Activated B cell treated with CpG ODN at 0.5 μM for 24 hours (primary cell): ENCODE measurements around the gene TADA3. TPM values are rescaled to one million over a fixed set of nuclear protein-coding genes. Genes with fewer than 3 reads are reported as not detected.

Source experiments
- ATAC-seq: fragments of 200-7000 bp; cut with Tn5 transposase; one replicate; pipeline ENCODE4 v1.10.0; 2021; ENCODE audit warnings: low read depth, mild to moderate bottlenecking, moderate library complexity
- CTCF ChIA-PET: fragments of 350-600 bp; sonication (Branson Sonifier 250); formaldehyde crosslinking; loops from one replicate; lab custom pipeline; 2021; ENCODE audit warnings: antibody characterized with exemption; lab: Charles Lee
- POLR2A ChIA-PET: fragments of 350-600 bp; sonication (Branson Sonifier 250); formaldehyde crosslinking; loops from one replicate; lab custom pipeline; 2021; ENCODE audit warnings: antibody characterized with exemption; lab: Charles Lee
- DNase-seq: peaks from one replicate; pipeline ENCODE4 v3.0.0; 2022
- H3K27ac Mint-ChIP-seq: one replicate; pipeline ENCODE4 v1.8.0; 2020; ENCODE audit warnings: mixed read lengths
- H3K27me3 Mint-ChIP-seq: one replicate; pipeline ENCODE4 v1.8.0; 2021; ENCODE audit warnings: mixed read lengths
- H3K36me3 Mint-ChIP-seq: one replicate; pipeline ENCODE4 v1.8.0; 2021; ENCODE audit warnings: low read depth, mixed read lengths
- H3K4me1 Mint-ChIP-seq: one replicate; pipeline ENCODE4 v1.8.0; 2021; ENCODE audit warnings: mixed read lengths
- H3K4me3 Mint-ChIP-seq: one replicate; pipeline ENCODE4 v1.8.0; 2020; ENCODE audit warnings: mild to moderate bottlenecking, mixed read lengths
- H3K9me3 Mint-ChIP-seq: one replicate; pipeline ENCODE4 v1.8.0; 2020; ENCODE audit warnings: mixed read lengths
- intact Hi-C: fragments of 100-400 bp; cut with micrococcal nuclease; formaldehyde crosslinking; loops from one replicate; pipeline ENCODE4 v1.15.1; 2024
- total RNA-seq: library from RNA; stranded (reverse); gene quantifications from 2 replicates; pipeline ENCODE4 v1.2.3, GENCODE V29; 2022
- TF ChIP-seq, protein P1 (sequence below): fragments of 200-600 bp; IDR thresholded peaks from one replicate; pipeline ENCODE4 v1.8.0; 2022; ENCODE audit warnings: antibody characterized with exemption, mild to moderate bottlenecking

Gene TADA3
- total RNA-seq, 1 donor from 2014 or later: 44.7 TPM

DNA sequence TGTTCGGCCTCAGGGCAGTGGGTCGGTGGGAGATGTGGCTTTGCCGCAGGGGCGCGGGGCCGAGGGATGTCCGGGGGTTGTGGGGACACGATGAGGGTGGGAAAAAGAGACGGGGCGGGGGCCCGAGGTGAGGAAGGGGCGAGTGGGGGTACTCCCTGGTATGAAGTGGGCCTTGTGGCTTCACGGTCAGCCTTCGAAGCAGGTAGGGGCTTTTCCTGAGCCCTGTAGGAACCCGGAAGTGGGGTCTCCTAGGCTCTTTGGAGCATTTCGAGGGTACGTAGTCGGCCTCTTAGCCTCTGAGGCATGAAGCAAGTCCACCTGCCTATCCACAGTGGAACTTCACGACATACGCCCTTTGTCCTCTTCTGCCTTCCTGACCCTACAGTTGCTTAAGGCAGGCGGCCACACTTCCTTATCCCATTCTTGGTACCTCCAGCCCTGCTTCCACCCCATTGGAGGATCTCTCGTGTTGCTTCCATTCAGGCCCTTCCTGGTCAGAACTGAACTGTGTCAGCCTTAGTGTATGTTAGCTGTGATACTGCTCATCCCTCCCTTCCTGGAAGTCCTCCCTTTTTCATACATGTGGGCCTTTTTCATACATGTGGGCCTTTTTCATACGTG lies 998 bp upstream of the TADA3 start:
- TF ChIP-seq, protein P1, sequence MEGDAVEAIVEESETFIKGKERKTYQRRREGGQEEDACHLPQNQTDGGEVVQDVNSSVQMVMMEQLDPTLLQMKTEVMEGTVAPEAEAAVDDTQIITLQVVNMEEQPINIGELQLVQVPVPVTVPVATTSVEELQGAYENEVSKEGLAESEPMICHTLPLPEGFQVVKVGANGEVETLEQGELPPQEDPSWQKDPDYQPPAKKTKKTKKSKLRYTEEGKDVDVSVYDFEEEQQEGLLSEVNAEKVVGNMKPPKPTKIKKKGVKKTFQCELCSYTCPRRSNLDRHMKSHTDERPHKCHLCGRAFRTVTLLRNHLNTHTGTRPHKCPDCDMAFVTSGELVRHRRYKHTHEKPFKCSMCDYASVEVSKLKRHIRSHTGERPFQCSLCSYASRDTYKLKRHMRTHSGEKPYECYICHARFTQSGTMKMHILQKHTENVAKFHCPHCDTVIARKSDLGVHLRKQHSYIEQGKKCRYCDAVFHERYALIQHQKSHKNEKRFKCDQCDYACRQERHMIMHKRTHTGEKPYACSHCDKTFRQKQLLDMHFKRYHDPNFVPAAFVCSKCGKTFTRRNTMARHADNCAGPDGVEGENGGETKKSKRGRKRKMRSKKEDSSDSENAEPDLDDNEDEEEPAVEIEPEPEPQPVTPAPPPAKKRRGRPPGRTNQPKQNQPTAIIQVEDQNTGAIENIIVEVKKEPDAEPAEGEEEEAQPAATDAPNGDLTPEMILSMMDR: no peak
- peak; percentile 2 for ATAC-seq
- no peaks in the 10 kb centered on the region for H3K27me3 Mint-ChIP-seq

DNA sequence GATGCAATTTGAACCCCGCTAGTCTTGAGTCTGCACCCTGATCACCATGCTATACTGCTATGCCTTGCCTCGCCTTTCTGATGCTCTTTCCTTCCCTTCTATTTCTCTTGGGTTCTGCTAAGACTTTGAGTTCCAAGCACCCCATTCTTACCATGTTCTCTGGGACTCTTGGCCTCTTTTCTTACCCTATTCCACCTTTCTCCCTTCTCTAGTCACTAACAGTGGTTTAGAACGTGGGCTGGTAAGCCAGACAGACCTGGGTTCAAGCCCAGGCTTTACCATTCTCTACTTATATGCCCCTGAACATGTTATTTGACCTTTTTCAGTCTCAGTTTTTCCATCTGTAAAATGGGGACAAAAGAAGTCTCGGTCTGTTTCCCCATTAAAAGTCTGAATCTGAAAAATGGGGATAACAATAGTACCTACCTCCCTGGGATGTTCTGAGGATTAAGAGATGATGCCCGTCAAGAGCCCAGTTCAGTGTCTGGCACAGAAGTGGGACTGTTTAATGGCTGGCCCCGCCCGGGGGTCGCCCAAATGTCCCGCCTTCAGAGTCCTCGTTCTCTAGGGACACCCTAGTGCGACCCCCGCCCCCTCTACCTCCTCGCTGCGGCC lies 376 bp downstream of the TADA3 start:
- Mint-ChIP-seq H3K27ac (peak overlapping the region; percentile 100), H3K27me3 (no peaks in the 10 kb centered on the region), H3K4me1 (peaks cover 61% of the 10 kb centered on the region), H3K36me3 (peaks cover 57% of the 10 kb centered on the region), H3K4me3 (peak overlapping the region; percentile 99), H3K9me3 (no peaks in the 10 kb centered on the region)
- intact Hi-C loops: loop anchor here (1.0 to 10.0 kb wide), 12 partner anchors 12 to 533 kb away; partner anchors contain the start of genes BRK1, BRPF1, CRELD1 and EMC3
- no peak for ATAC-seq
- TF ChIP-seq, protein P1: no peak
- DNase-seq: no peak
- POLR2A ChIA-PET: interaction anchor here (0.8 to 6.2 kb wide), 20 partner anchors 10 to 529 kb away, joined by 3 to 146 read pairs (median 10); partner anchors contain the start of genes BRPF1, CRELD1, FANCD2 and JAGN1
- CTCF ChIA-PET: interaction anchor here (0.9 to 1.3 kb wide), 4 partner anchors 12 to 154 kb away, joined by 3 to 7 read pairs (median 4); partner anchors contain the start of gene CRELD1

More for the DNA sequence above, 998 bp upstream of the TADA3 start:
- ChIA-PET POLR2A (interaction anchor here (0.6 to 6.2 kb wide), 34 partner anchors 8 to 569 kb away, joined by 3 to 146 read pairs (median 6); partner anchors contain the start of genes BRPF1, CAMK1, CRELD1 and EMC3), CTCF (interaction anchor here (1.0 to 1.3 kb wide), 3 partner anchors 11 to 140 kb away, joined by 4 to 8 read pairs (median 7); partner anchors contain the start of gene CRELD1)
- peaks cover 70% of the 10 kb centered on the region for H3K4me1 Mint-ChIP-seq
- intact Hi-C loops: loop anchor here (2.0 to 10.0 kb wide), 4 partner anchors 140 to 532 kb away; partner anchors contain the start of genes BRK1, CRELD1, EMC3 and SEC13
- no peaks in the 10 kb centered on the region for H3K9me3 Mint-ChIP-seq
- H3K4me3 Mint-ChIP-seq: peak overlapping the region; percentile 99
- peak overlapping the region; percentile 100 for H3K27ac Mint-ChIP-seq
- no peak for DNase-seq
- H3K36me3 Mint-ChIP-seq: peaks cover 61% of the 10 kb centered on the region

DNA sequence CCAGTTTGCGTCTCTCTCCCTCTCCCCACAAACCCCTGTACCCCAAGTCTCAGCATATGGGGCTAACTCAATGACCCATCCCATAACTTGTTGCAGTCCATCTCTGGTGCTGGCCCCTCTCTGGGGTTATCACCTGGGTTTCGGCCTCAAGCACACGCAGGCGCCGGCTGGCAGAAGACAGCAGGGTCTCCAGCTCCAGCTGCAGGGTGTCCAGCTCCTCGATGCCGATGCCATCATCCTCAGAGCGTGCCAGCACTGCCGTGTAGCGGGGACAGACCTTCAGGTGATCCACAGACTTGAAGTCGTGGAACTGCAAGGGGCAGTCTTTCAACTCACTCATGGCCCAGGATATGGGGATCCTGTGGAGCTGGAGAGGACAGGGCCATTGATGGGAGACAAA lies 1.1 kb downstream of the TADA3 start:
- DNase-seq: no peak
- ATAC-seq: no peak
- no peaks in the 10 kb centered on the region for H3K27me3 Mint-ChIP-seq
- H3K36me3 Mint-ChIP-seq: peaks cover 61% of the 10 kb centered on the region
- no peaks in the 10 kb centered on the region for H3K9me3 Mint-ChIP-seq
- peak overlapping the region; percentile 100 for H3K27ac Mint-ChIP-seq
- ChIA-PET POLR2A (interaction anchor here (0.6 to 5.6 kb wide), 6 partner anchors 9 to 235 kb away, joined by 3 to 133 read pairs (median 4); partner anchors contain the start of genes CRELD1, FANCD2 and OGG1), CTCF (interaction anchor here (1.1 to 1.3 kb wide), 2 partner anchors 9 to 155 kb away, joined by 3 to 4 read pairs; no protein-coding TSS in a partner anchor)
- peaks cover 53% of the 10 kb centered on the region for H3K4me1 Mint-ChIP-seq
- intact Hi-C loops: loop anchor here (5.0 to 10.0 kb wide), 2 partner anchors 326 to 534 kb away; partner anchors contain the start of genes BRK1 and SEC13
- TF ChIP-seq, protein P1: no peak
- H3K4me3 Mint-ChIP-seq: peak overlapping the region; percentile 99

DNA sequence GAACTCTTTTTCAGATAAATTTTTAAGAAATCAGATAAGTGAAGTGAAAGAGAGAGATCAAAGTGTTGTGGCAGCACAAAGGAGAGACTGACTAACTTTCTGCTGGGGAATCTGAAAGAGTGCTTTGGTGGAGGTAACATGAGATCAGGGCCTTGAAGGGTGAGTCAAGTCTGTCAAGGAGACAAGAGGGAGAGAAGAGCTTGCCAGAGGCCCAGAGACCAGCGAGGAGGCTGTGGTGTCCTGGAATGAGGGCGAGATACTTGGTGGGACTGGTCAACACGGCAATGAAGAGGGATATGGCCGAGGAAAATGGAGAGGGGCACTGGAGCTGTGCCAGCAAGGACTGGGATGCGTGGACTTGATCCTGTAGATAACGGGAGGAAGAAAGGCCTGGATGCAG lies 4.6 kb downstream of the TADA3 start:
- Mint-ChIP-seq H3K27ac (no peak overlapping the region), H3K9me3 (no peaks in the 10 kb centered on the region), H3K4me1 (peaks cover 26% of the 10 kb centered on the region), H3K27me3 (no peaks in the 10 kb centered on the region), H3K4me3 (no peak overlapping the region), H3K36me3 (peaks cover 65% of the 10 kb centered on the region)
- TF ChIP-seq, protein P1: no peak
- POLR2A ChIA-PET: interaction anchor here (0.6 kb wide), 2 partner anchors 55 to 489 kb away, joined by 5 read pairs; no protein-coding TSS in a partner anchor
- intact Hi-C loops: no loop called here
- ATAC-seq (no peak), DNase-seq (no peak)
- CTCF ChIA-PET: no interaction called here
